Measurements from ENCODE around the gene LSM7. TPM values are rescaled to one million over a fixed set of nuclear protein-coding genes. Genes with fewer than 3 reads are reported as not detected.
A peak's percentile ranks its signal among the peaks of the same experiment; 100 is the strongest.

Gene LSM7
- total RNA-seq, 2 experiments from 2014 or later, result 110 to 115 TPM

- Mint-ChIP-seq H3K9me3 (no peaks in the 10 kb centered on the region), H3K4me1 (peaks cover 2% of the 10 kb centered on the region), H3K36me3 (ENCODE audit: low read depth) (no peaks in the 10 kb centered on the region), H3K4me3 (no peak overlapping the region), H3K27me3 (peaks cover 67% of the 10 kb centered on the region), H3K27ac (no peak overlapping the region)
- ChIA-PET CTCF (interaction anchor here (1.4 kb wide), 1 partner anchor 44 kb away, joined by 3 read pairs; no protein-coding TSS in a partner anchor), POLR2A (interaction anchor here (0.7 to 1.4 kb wide), 4 partner anchors 15 to 35 kb away, joined by 3 read pairs; partner anchors contain the start of gene PEAK3)
- DNase-seq, result no peak
Measured at GRCh38 chr19:2305452-2306280, 22.7 kb downstream of the LSM7 start.

DNA sequence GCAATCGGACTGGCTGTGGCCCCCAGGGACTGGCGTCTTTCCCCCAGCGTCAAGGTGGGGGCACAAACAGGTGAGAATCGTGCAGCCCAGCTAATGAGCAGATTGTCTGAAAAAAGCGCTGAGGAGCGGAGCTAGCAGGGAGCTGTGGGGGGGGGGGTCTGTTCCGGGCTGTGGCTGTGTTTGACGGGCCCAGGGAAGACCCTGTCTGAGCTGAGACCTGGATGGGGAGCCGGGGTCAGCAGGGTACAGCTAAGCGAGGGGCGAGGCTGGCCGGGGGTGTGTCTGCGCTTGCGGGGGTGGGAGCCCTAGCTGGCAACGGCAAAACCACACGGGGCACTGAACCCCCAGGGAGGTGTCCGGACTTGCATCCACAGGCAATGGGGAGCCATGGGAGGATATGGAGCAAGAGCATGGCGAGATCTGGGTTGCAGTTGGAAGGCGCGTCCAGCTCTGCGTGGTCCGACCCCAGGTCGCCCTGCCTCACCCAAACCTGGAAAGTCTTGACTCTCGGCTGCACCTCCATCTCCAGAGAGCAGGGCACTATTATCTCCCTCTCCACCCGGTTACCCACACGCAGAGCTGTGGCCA, 25.1 kb downstream of the LSM7 start:
- POLR2A ChIA-PET, result interaction anchor here (1.2 to 1.6 kb wide), 2 partner anchors 14 to 25 kb away, joined by 3 read pairs; no protein-coding TSS in a partner anchor

GRCh38 chr19:2302319-2303210, 25.8 kb downstream of the LSM7 start:
- POLR2A ChIA-PET, result interaction anchor here (1.1 to 1.6 kb wide), 3 partner anchors 13 to 151 kb away, joined by 3 to 4 read pairs (median 3); partner anchors contain the start of gene AP3D1
- H3K27ac Mint-ChIP-seq, result no peak overlapping the region
- H3K36me3 Mint-ChIP-seq (ENCODE audit: low read depth), result no peaks in the 10 kb centered on the region
- H3K4me3 Mint-ChIP-seq, result no peak overlapping the region
- DNase-seq, result no peak
- CTCF ChIA-PET, result no interaction called here
- H3K27me3 Mint-ChIP-seq, result peaks cover 47% of the 10 kb centered on the region
- H3K4me1 Mint-ChIP-seq, result no peaks in the 10 kb centered on the region
- no peaks in the 10 kb centered on the region for H3K9me3 Mint-ChIP-seq

More for the DNA sequence above, 25.1 kb downstream of the LSM7 start:
- no peak overlapping the region for H3K27ac Mint-ChIP-seq
- peaks cover 47% of the 10 kb centered on the region for H3K27me3 Mint-ChIP-seq
- H3K9me3 Mint-ChIP-seq, result no peaks in the 10 kb centered on the region
- H3K4me3 Mint-ChIP-seq, result no peak overlapping the region
- H3K4me1 Mint-ChIP-seq, result no peaks in the 10 kb centered on the region
- DNase-seq, result no peak
- H3K36me3 Mint-ChIP-seq (ENCODE audit: low read depth), result no peaks in the 10 kb centered on the region
- CTCF ChIA-PET, result no interaction called here

- ChIA-PET POLR2A (no interaction called here), CTCF (no interaction called here)
- Mint-ChIP-seq H3K36me3 (ENCODE audit: low read depth) (no peaks in the 10 kb centered on the region), H3K27me3 (peaks cover 31% of the 10 kb centered on the region), H3K4me1 (no peaks in the 10 kb centered on the region), H3K4me3 (no peak overlapping the region), H3K27ac (no peak overlapping the region), H3K9me3 (no peaks in the 10 kb centered on the region)
- no peak for DNase-seq
Measured at GRCh38 chr19:2300533-2300932, 27.9 kb downstream of the LSM7 start.

DNA sequence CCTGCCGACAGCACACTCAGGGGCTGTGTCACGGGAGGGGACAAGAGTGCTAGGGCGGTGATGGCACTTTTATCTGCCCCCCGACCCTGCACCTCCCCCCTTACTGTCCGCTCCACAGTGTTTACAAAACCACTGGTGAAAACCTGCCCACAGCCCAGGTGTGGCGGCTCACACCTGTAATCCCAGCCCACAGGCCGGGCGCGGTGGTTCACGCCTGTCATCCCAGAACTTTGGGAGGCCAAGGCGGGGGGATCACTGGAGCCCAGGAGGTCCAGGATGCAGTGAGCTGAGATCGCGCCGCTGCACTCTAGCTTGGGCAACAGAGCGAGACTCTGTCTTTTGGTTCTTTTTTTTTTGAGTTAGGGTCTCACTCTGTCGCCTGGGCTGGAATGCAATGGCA, 32.2 kb downstream of the LSM7 start:
- no peak for DNase-seq
- H3K36me3 Mint-ChIP-seq (ENCODE audit: low read depth), result peaks cover 11% of the 10 kb centered on the region
- ChIA-PET CTCF (no interaction called here), POLR2A (no interaction called here)
- peaks cover under 1% of the 10 kb centered on the region for H3K27me3 Mint-ChIP-seq
- H3K9me3 Mint-ChIP-seq, result no peaks in the 10 kb centered on the region
- H3K27ac Mint-ChIP-seq, result no peak overlapping the region
- no peak overlapping the region for H3K4me3 Mint-ChIP-seq
- peaks cover 7% of the 10 kb centered on the region for H3K4me1 Mint-ChIP-seq

GRCh38 chr19:2294687-2295335, 33.6 kb downstream of the LSM7 start:
- POLR2A ChIA-PET, result interaction anchor here (0.7 to 1.4 kb wide), 4 partner anchors 31 to 181 kb away, joined by 3 to 4 read pairs (median 3); partner anchors contain the start of gene GADD45B

GRCh38 chr19:2291185-2291751, 37.1 kb downstream of the LSM7 start:
- CTCF ChIA-PET, result no interaction called here
- no peak overlapping the region for H3K27ac Mint-ChIP-seq

More at GRCh38 chr19:2294687-2295335, 33.6 kb downstream of the LSM7 start:
- no peaks in the 10 kb centered on the region for H3K27me3 Mint-ChIP-seq
- no peaks in the 10 kb centered on the region for H3K9me3 Mint-ChIP-seq
- H3K4me3 Mint-ChIP-seq, result no peak overlapping the region
- CTCF ChIA-PET, result interaction anchor here (1.0 to 1.1 kb wide), 2 partner anchors 19 to 21 kb away, joined by 3 to 4 read pairs; no protein-coding TSS in a partner anchor
- no peak for DNase-seq
- H3K27ac Mint-ChIP-seq, result no peak overlapping the region
- H3K4me1 Mint-ChIP-seq, result peaks cover 15% of the 10 kb centered on the region
- peaks cover 14% of the 10 kb centered on the region for H3K36me3 Mint-ChIP-seq (ENCODE audit: low read depth)

DNA sequence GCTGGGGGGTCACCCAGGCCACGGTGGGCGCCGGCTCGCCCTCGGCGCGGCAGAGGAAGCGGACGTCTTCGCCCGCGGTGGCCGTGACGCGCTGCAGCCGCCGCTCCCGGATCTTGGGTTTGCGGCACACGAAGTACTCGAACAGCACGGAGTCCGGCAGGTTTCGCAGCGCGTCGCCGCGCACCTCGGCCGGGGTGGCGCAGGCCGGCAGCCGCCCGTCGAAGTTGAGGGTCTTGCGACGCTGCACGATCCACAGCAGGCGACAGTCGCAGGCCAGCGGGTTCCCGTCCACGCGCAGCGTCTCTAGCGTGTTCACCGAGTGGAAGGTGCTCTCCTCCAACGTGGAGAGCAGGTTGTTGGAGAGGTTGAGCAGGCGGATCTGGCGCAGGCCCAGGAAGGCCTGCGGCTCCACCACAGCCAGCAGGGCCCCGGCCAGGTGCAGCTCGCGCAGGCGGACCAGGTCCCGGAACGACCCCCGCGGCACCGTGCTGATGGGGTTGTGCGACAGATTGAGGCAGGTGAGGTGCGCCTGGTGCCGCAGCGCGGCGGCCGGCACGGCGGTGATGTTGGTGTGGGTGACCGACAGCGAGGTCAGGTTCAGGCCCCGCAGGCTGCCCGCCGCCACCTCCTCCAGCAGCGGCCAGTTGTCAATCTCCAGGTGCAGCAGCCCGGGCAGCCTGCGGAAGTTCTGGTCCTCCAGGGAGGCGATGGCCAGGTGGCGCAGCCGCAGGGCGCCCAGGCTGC, 37.8 kb downstream of the LSM7 start:
- Mint-ChIP-seq H3K36me3 (ENCODE audit: low read depth) (peaks cover 14% of the 10 kb centered on the region), H3K27me3 (peaks cover 4% of the 10 kb centered on the region), H3K27ac (peak overlapping the region; percentile 67), H3K9me3 (no peaks in the 10 kb centered on the region), H3K4me1 (peaks cover 31% of the 10 kb centered on the region), H3K4me3 (peak overlapping the region; percentile 71)
- POLR2A ChIA-PET, result interaction anchor here (1.3 to 2.3 kb wide), 2 partner anchors 15 to 37 kb away, joined by 3 to 14 read pairs; partner anchors contain the start of gene LSM7
- DNase-seq, result peak; percentile 44
- CTCF ChIA-PET, result no interaction called here

More at GRCh38 chr19:2291185-2291751, 37.1 kb downstream of the LSM7 start:
- Mint-ChIP-seq H3K4me1 (peaks cover 31% of the 10 kb centered on the region), H3K36me3 (ENCODE audit: low read depth) (peaks cover 14% of the 10 kb centered on the region), H3K4me3 (peak overlapping the region; percentile 71), H3K9me3 (no peaks in the 10 kb centered on the region), H3K27me3 (peaks cover 4% of the 10 kb centered on the region)
- DNase-seq, result no peak
- POLR2A ChIA-PET, result interaction anchor here (1.3 to 2.3 kb wide), 3 partner anchors 14 to 36 kb away, joined by 3 to 14 read pairs (median 6); partner anchors contain the start of gene LSM7

GRCh38 chr19:2289714-2290435, 38.5 kb downstream of the LSM7 start:
- Mint-ChIP-seq H3K4me1 (peaks cover 31% of the 10 kb centered on the region), H3K9me3 (no peaks in the 10 kb centered on the region), H3K4me3 (peak overlapping the region; percentile 83), H3K36me3 (ENCODE audit: low read depth) (peaks cover 14% of the 10 kb centered on the region), H3K27ac (peak overlapping the region; percentile 94), H3K27me3 (peaks cover 4% of the 10 kb centered on the region)
- peak; percentile 81 for DNase-seq
- ChIA-PET CTCF (interaction anchor here (0.7 to 1.4 kb wide), 5 partner anchors 13 to 101 kb away, joined by 3 to 8 read pairs (median 5); no protein-coding TSS in a partner anchor), POLR2A (interaction anchor here (0.6 to 3.0 kb wide), 14 partner anchors 11 to 332 kb away, joined by 3 to 17 read pairs (median 4); partner anchors contain the start of genes LSM7, PLEKHJ1, SPPL2B and TIMM13)

DNA sequence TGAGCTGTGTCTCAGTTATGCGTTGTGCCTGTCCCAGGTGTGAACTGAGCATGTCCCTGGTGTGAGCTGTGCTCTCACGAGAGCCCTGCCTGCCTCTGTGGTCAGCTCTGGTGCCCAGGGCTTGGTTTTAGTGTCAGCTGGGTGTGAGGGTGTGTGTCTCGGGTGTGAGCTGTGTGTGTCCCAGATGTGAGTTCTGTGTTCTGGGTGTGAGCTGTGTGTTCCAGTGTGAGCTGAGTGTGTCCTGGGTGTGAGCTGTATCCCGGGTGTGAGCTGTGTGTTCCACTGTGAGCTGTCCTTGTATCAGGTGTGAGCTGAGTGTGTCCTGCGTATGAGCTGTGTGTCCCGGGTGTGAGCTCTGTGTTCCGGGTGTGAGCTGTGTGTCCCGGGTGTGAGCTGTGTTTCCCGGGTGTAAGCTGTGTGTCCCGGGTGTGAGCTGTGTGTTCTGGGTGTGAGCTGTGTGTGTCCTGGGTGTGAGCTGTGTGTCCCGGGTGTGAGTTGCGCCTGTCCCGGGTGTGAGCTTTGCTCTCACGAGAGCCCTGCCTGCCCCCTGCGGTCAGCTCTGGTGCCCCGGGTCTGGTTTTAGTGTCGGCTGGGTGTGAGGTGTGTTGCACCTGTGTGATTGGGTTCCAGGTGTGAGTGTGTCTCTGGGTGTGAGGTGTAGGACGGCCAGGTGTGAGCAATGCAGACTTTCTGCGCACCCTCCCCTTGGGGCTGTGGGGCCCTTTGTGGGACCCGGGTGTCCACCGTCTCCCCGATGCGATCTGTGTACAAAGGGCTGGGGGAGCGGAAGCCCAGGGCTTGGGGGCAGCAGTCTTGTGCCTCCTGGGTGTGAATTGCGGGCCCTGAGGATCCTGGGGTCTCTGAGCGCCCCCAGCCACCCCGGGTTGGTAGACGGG, 39.3 kb downstream of the LSM7 start:
- Mint-ChIP-seq H3K9me3 (no peaks in the 10 kb centered on the region), H3K27ac (peak overlapping the region; percentile 94), H3K27me3 (peaks cover 4% of the 10 kb centered on the region), H3K36me3 (ENCODE audit: low read depth) (peaks cover 14% of the 10 kb centered on the region), H3K4me3 (peak overlapping the region; percentile 83), H3K4me1 (peaks cover 31% of the 10 kb centered on the region)
- DNase-seq, result peak; percentile 27
- CTCF ChIA-PET, result interaction anchor here (0.7 to 1.4 kb wide), 6 partner anchors 12 to 138 kb away, joined by 3 to 8 read pairs (median 4); partner anchors contain the start of gene TIMM13
- POLR2A ChIA-PET, result interaction anchor here (0.6 to 3.0 kb wide), 15 partner anchors 10 to 333 kb away, joined by 3 to 17 read pairs (median 4); partner anchors contain the start of genes LSM7, PLEKHJ1, SPPL2B and TIMM13

Measured in activated CD4-positive, alpha-beta memory T cell treated with anti-CD3 and anti-CD28 coated beads, Interleukin-2, amount 10 ng/mL, durations not matched to agents 7 days and 5 days (primary cell).